DOHH2 (cell line): ENCODE data around the gene HTR2B.
"Not testable (repeated sequence)": the region's sequence is repeated elsewhere in the genome, so short reads cannot be mapped to it uniquely, and the experiment has no call there.

Experiments used
- H3F3A ChIP-seq: fragments of 200-600 bp; sonication (generic), shearing (Covaris generic); 2 replicates; pipeline ENCODE4 v1.6.0; 2016; ENCODE audit warnings: antibody characterized with exemption, mild to moderate bottlenecking; ENCODE audit not compliant: control insufficient read depth, insufficient read depth
- H3K27ac ChIP-seq: fragments of 200-600 bp; sonication (generic); 2 replicates; pipeline ENCODE4 v1.5.1; 2014; ENCODE audit warnings: low read depth, mild to moderate bottlenecking, low read length, moderate library complexity
- H3K27me3 ChIP-seq: fragments of 200-600 bp; sonication (generic); 2 replicates; pipeline ENCODE4 v1.6.1; 2014; ENCODE audit warnings: mild to moderate bottlenecking, low read length, mixed read lengths; ENCODE audit not compliant: control insufficient read depth
- H3K36me3 ChIP-seq: fragments of 200-600 bp; sonication (generic); 2 replicates; pipeline ENCODE4 v1.6.1; 2014; ENCODE audit warnings: mild to moderate bottlenecking, low read length, moderate library complexity, mixed read lengths; ENCODE audit not compliant: control insufficient read depth
- H3K4me1 ChIP-seq: fragments of 200-600 bp; sonication (generic); 2 replicates; pipeline ENCODE4 v1.6.1; 2014; ENCODE audit warnings: mild to moderate bottlenecking, low read length, mixed read lengths; ENCODE audit not compliant: control insufficient read depth
- H3K4me2 ChIP-seq: fragments of 200-600 bp; sonication (generic); 2 replicates; pipeline ENCODE4 v1.6.0; 2014; ENCODE audit warnings: mild to moderate bottlenecking, low read length, moderate library complexity
- H3K4me3 ChIP-seq: fragments of 200-600 bp; sonication (generic); 2 replicates; pipeline ENCODE4 v1.5.1; 2014; ENCODE audit warnings: mild to moderate bottlenecking, low read length, mixed read lengths
- H3K79me2 ChIP-seq: fragments of 200-600 bp; sonication (generic); 2 replicates; pipeline ENCODE4 v1.6.1; 2014; ENCODE audit warnings: mild to moderate bottlenecking, low read length, mixed read lengths; ENCODE audit not compliant: control insufficient read depth
- H3K9me2 ChIP-seq: fragments of 200-600 bp; sonication (generic); replicated peaks from 2 replicates; pipeline ENCODE4 v1.6.1; 2014; ENCODE audit warnings: mild to moderate bottlenecking, low read length, mixed read lengths; ENCODE audit not compliant: control insufficient read depth
- H3K9me3 ChIP-seq: fragments of 200-600 bp; sonication (generic); 2 replicates; pipeline ENCODE4 v1.6.1; 2014; ENCODE audit warnings: antibody characterized with exemption, low read length, mixed read lengths; ENCODE audit not compliant: control insufficient read depth, insufficient read depth
- H4K20me1 ChIP-seq: fragments of 200-600 bp; sonication (generic); 2 replicates; pipeline ENCODE4 v1.6.0; 2014; ENCODE audit warnings: low read depth, mild to moderate bottlenecking, antibody characterized with exemption, low read length, moderate library complexity; ENCODE audit not compliant: control insufficient read depth, insufficient read depth
- CTCF ChIP-seq: fragments of 200-600 bp; sonication (generic); IDR thresholded peaks from one replicate; pipeline ENCODE4 v1.5.1; 2014; ENCODE audit warnings: antibody characterized with exemption, mild to moderate bottlenecking, low read depth, low read length; ENCODE audit not compliant: poor library complexity, severe bottlenecking
- EZH2phosphoT487 ChIP-seq: fragments of 200-600 bp; sonication (generic); IDR thresholded peaks from 2 replicates; pipeline ENCODE4 v1.6.1; 2017; ENCODE audit warnings: borderline replicate concordance, mild to moderate bottlenecking, antibody characterized with exemption, low read length, moderate library complexity, mixed read lengths

Gene HTR2B

DNA sequence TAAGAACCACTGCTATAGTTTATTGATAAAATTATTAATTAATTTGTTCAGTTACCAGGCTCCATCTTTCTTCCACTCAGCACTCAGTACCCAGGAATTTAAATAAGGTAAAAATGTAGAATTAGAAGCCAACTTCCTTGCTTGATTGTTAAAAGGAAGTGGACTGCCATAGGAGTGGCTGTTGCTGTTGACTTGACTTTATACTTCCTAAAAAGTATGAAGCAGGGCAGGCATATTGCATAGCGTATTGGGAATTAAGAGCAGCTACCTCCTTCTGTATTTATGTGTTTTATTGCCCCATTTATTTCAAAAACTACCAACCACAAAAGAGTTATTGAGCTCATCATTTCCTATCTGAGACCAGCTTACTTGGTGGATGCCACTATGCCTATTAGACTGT is 40.3 kb downstream of the HTR2B start:
- no peak overlapping the region for H3K4me2 ChIP-seq
- H3K27ac ChIP-seq = no peak overlapping the region
- H3K79me2 ChIP-seq = no peaks in the 10 kb centered on the region
- no peaks in the 10 kb centered on the region for H3F3A ChIP-seq
- no peaks in the 10 kb centered on the region for H3K9me3 ChIP-seq
- no peaks in the 10 kb centered on the region for H4K20me1 ChIP-seq
- TF ChIP-seq EZH2phosphoT487 (no peak), CTCF (no peak)
- H3K4me3 ChIP-seq = no peak overlapping the region
- no peaks in the 10 kb centered on the region for H3K27me3 ChIP-seq
- peaks cover 87% of the 10 kb centered on the region for H3K36me3 ChIP-seq
- H3K9me2 ChIP-seq = no peaks in the 10 kb centered on the region
- H3K4me1 ChIP-seq = no peaks in the 10 kb centered on the region

GRCh38 chr2:231069379-231070054 is 55.3 kb downstream of the HTR2B start:
- no peak for TF ChIP-seq EZH2phosphoT487
- no peak for TF ChIP-seq CTCF
- Histone ChIP-seq H3K4me2 (no peak overlapping the region), H4K20me1 (no peaks in the 10 kb centered on the region), H3K9me2 (no peaks in the 10 kb centered on the region), H3K79me2 (no peaks in the 10 kb centered on the region), H3K4me1 (no peaks in the 10 kb centered on the region), H3F3A (peaks cover 3% of the 10 kb centered on the region), H3K9me3 (no peaks in the 10 kb centered on the region), H3K4me3 (no peak overlapping the region), H3K36me3 (peaks cover 79% of the 10 kb centered on the region), H3K27me3 (no peaks in the 10 kb centered on the region), H3K27ac (no peak overlapping the region)

GRCh38 chr2:231068525-231069222 is 56.2 kb downstream of the HTR2B start:
- Histone ChIP-seq H3K4me3 (no peak overlapping the region), H3K4me2 (no peak overlapping the region), H4K20me1 (no peaks in the 10 kb centered on the region), H3K4me1 (no peaks in the 10 kb centered on the region), H3F3A (peaks cover 3% of the 10 kb centered on the region), H3K9me2 (no peaks in the 10 kb centered on the region), H3K79me2 (0 out of 2 replicates have a peak, but pooled peaks cover 4% of the 10 kb centered on the region), H3K27me3 (no peaks in the 10 kb centered on the region), H3K9me3 (no peaks in the 10 kb centered on the region), H3K27ac (no peak overlapping the region), H3K36me3 (peaks cover 87% of the 10 kb centered on the region)
- TF ChIP-seq CTCF (no peak), EZH2phosphoT487 (no peak)

DNA sequence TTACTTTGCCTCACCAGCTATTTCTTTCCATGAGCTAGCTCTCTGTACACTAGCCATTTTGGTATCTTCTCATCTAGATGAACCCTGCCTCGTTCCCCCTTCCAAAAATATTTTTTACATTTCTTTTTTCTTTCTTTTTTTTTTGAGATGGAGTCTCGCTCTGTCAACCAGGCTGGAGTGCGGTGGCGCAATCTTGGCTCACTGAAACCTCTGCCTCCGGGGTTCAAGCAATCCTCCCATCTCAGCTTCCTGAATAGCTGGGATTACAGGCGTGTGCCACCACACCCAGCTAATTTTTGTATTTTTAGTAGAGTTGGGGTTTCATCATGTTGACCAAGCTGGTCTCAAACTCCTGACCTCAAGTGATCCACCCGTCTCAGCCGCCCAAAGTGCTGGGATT is 57.3 kb downstream of the HTR2B start:
- H3F3A ChIP-seq, H3K4me3 ChIP-seq, H3K27me3 ChIP-seq, H3K27ac ChIP-seq, H4K20me1 ChIP-seq, H3K4me2 ChIP-seq, H3K9me2 ChIP-seq, H3K9me3 ChIP-seq, H3K4me1 ChIP-seq: not testable (repeated sequence)
- peaks cover 13% of the 10 kb centered on the region for H3K79me2 ChIP-seq
- H3K36me3 ChIP-seq = peaks cover 91% of the 10 kb centered on the region
